NCI-H2196 (cell line): Measurements from ENCODE around the gene OR4X1.
"Not testable (repeated sequence)": the region's sequence is repeated elsewhere in the genome, so short reads cannot be mapped to it uniquely, and the experiment has no call there.

Experiments used
- DNase-seq: peaks from one replicate; lab custom pipeline; 2025; ENCODE audit not compliant: unreplicated experiment; lab: John Stamatoyannopoulos, UW

OR4X1 gene, protein sequence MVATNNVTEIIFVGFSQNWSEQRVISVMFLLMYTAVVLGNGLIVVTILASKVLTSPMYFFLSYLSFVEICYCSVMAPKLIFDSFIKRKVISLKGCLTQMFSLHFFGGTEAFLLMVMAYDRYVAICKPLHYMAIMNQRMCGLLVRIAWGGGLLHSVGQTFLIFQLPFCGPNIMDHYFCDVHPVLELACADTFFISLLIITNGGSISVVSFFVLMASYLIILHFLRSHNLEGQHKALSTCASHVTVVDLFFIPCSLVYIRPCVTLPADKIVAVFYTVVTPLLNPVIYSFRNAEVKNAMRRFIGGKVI

DNA sequence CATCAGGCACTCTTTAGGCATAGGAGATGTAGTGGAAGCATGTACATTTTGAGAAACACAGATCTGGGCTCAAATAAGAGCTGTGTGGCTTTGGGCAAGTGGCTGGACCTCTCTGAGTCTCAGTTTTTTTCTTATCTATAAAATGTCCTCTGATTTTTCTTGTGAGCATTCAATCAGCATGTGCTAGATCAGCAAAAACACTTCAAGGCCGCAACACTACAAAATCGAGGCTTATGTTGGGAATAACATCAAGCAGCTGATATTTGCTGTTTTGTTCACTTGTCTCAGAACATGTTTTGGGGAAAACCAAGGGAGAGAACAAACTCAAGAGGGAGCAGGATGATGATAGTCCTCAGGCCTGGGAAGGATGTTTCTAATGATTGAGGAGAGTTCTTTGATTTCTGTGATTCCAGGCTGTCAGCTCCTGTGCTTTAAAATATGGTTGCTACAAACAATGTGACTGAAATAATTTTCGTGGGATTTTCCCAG, at the start of gene OR4X1:
Gene OR4X1 (plus strand): TSS at position 439 of the 489 bp plus-strand sequence. CDS start 0 bp downstream, at position 439.
- no peak for DNase-seq

DNA sequence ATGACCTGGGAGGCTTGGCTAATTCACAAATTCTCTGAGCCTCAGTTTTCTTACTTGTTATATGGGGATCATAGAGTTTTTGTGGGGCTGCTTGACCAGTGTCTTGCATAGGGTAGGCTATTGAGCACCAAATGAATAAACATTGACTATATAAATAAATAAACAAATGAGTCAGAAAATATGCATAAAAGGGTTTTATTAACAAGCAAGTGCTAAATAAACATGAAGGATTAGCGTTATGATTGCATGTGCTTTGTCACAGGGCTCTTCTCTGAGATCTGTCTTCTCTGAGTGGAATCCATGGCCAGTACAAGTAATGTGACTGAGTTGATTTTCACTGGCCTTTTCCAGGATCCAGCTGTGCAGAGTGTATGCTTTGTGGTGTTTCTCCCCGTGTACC, 47.2 kb upstream of the OR4X1 start, which contains the start of gene OR4B1:
Gene OR4B1 (plus strand): TSS at position 301 of the 400 bp plus-strand sequence. CDS start 0 bp downstream, at position 301.
- no peak for DNase-seq

DNA sequence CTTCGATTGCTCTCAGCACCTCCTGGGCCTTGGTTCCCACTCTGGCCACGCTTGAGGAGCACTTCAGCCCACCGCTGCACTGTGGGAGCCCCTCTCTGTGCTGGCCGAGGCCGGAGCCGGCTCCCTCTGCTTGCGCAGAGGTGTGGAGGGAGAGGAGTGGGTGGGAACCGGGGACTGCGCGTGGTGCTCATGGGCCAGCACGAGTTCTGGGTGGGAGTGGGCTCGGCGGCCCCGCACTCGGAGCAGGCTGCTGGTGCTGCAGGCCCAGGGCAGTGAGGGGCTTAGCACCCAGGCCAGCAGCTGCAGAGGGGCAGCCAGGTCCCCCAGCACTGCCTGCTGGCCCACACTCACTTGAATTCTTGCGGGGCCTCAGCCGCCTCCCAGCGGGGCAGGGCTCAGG, 34.9 kb upstream of the OR4X1 start:
- no peak for DNase-seq

DNA sequence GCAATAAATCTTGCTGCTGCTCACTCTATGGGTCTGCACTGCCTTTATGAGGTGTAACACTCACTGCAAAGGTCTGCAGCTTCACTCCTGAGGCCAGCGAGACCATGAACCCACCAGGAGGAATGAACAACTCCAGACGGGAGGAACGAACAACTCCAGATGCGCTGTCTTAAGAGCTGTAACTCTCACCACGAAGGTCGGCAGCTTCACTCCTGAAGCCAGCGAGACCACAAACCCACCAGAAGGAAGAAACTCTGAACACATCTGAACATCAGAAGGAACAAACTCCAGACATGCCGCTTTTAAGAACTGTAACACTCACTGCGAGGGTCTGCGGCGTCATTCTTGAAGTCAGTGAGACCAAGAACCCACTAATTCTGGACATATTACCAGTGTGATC, 33.6 kb upstream of the OR4X1 start:
- DNase-seq, result not testable (repeated sequence)

DNA sequence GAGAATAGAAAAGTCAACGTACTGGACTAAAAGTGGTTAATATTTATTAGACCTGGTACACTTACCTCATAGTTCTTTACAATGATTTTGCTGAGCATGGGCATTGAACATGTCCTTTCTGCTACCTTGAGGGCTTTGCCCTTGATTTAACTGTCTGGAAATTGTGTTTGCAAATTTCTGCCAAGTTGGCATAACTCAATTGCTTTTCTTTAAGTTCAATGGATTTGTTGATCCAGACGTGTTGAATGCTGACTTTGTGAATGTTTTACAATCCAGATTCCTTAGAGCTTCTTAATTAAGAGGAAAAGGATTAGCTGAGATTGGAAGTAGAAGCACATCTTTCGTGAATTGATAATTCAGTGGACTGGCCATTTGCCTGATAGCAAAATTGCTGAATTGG, 25.9 kb upstream of the OR4X1 start:
- no peak for DNase-seq

DNA sequence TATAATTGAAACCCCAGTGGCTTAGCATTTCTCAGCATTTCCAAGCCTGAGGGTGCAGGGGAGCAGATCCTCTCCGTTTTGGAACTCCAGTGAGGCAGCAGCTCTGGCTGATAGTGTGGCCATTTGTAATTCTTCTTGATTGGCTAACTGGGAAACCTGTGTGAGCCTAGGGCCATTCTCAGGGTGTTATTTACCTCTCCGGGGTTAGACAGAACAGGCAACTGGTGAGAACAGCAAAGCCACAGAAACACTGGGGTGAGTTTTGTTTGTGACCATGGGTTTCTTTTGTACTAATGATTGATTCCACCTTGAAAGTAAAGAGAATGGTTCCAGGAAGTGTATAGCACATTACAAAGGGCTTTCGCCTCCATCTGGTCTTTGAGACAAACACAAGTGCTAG, 21.2 kb upstream of the OR4X1 start:
- no peak for DNase-seq

DNA sequence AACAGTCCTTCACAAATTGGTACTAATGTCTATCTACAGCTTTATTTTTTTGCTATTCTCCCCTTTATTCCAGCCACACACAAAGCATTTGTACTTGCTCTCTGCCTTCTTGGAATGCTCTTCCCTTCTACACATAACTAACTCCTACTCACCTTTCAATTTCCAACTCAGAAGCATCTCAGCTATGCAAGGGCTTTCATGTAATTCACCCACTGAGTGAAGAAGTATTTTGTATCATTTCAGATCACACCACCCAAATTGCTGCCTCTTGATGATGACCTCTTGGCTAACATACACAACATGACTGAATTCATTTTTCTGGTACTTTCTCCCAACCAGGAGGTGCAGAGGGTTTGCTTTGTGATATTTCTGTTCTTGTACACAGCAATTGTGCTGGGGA, 18.9 kb upstream of the OR4X1 start, which contains the start of gene OR4X2:
Gene OR4X2 (plus strand): TSS at position 301 of the 400 bp plus-strand sequence. CDS start 0 bp downstream, at position 301.
- DNase-seq, result no peak

DNA sequence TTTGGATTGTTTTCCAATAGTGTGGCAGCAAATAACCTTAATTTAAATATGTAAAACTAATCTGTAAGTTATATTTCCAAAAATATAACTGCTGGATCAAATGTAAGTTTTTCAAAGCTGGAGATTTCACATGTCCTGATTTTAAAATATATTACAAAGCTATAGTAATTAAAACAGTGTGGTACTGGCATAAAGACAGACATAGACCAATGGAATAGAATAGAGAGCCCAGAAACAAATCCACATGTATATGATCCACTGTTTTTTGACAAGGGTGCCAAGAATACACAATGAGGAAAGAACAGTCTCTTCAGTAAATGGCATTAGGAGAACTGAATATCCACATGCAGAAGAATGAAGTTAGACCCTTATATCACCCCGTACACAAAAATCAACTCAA, 14.8 kb upstream of the OR4X1 start:
- DNase-seq, result no peak

DNA sequence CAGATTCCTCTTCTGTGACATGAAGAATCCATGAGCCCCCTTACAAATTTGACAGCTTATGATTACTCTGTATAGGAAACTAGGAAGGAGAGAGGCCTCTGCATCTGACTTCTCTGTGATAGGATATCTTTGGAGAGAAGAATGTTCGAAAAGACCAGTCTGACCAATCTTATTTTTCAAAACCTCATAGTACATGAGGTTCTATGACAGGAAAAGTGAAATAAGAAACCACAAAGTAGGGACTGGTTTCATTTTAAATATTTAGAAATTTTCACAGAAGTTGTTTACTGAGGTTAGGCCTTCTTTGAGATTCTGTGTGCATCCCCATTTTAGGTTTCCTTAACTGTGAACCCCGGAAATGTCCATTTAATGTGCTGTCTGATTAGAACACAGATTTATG, 2.1 kb upstream of the OR4X1 start:
- DNase-seq, result no peak

DNA sequence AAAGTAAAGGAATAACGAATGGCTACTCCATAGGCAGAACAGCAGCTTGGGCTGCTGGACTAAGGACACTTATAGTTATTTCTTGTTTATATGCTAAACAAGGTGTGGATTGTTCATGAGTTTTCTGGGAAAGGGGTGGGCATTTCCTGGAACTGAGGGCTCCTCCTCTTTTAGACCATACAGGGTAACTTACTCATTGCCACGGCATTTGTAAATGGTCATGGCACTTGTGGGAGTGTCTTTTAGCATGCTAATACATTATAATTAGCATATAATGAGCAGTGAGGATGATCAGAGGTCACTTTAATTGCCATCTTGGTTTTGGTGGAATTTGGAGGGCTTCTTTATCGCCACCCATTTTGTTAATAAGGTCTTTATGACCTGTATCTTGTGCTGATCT, 7.0 kb downstream of the OR4X1 start:
- no peak for DNase-seq

DNA sequence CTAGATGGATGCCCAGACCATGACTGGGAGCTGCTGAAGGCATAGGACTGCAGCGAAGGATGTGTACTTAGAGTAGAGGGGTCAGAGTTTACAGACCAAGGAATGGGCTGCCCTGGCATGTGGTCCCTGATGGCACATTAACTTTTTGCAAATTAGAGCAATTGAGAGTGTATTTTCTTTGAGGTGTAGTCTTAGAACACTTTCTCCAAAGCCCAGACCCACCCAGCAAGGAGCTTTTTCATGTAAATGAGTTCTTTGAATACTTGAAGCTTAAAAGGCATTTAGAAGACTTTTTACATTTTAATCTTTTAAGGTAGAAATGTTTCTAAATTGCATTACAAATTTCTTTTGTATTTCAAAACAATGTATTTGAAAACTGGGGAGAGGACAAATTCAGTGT, 8.9 kb downstream of the OR4X1 start:
- no peak for DNase-seq

DNA sequence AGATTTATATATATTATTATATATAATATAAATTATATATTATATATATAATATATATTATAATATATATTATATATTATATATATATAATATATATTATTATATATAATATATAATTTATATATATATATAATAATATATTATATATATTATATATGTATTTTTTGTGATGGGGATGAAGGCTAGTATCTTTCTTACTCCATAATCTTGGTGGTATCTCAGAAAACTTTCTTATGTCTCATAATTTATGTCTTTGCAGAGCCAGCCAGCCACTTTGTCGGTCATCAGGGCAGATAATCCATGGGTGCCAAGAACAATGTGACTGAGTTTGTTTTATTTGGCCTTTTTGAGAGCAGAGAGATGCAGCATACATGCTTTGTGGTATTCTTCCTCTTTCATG, 42.3 kb downstream of the OR4X1 start, which contains the start of gene OR4S1:
Gene OR4S1 (plus strand): TSS at position 301 of the 400 bp plus-strand sequence. CDS start 0 bp downstream, at position 301.
- DNase-seq, result no peak

DNA sequence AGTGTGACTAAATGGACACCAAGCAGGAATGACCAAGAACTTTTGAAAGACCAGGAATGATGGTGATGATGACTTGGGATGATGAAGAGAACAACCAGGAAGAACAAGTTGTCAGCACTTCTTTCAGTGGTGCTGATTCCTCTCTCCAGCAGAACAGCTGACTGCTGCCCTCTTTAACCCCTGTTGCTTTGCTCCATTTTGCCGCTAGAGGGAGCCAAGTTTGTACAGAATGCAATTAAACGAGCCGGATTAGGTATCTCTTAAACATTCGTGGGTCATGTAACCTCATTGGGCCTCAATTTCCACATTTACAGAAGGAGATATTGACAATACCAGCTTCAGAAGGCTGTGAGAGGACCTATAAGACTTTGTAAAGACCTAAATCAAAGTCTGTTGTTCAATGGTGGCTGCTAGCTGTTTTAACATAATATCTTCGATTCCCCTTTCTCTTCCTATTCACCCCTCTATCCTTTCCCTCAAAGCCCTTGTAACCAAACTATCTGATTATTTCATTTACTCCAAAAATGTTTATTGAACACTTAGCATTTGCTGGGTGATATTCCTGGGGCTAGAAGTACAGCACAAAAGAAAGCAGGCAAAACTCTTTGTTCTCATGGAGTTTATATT, 44.2 kb downstream of the OR4X1 start:
- peak; percentile 71 for DNase-seq

DNA sequence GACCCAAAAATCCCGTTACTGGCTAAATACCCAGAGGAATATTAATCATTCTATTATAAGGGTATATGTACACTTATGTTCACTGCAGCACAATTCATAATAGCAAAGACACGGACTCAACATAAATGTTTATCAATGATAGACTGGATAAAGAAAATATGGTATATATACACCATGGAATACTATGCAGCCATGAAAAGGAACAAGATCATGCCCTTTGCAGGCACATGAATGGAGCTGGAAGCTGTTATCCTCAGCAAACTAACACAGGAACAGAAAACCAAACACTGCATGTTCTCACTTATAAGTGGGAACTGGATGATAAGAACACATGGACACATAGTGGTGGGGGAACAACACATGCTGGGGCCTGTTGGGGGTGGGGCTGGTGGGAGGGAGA, 49.9 kb downstream of the OR4X1 start:
- not testable (repeated sequence) for DNase-seq
